ENCODE data around the gene NXT1.

- no peak for TF ChIP-seq EZH2 (IDR thresholded peaks at IDR 0.05; ENCODE audit: borderline replicate concordance, low read length)
- no peak for TF ChIP-seq CTCF (IDR thresholded peaks at IDR 0.05; ENCODE audit: low read length)
Measured at GRCh38 chr20:23332467-23332866, 18.1 kb upstream of the NXT1 start.

Data from OCI-LY1 (cell line).